Panc1 (cell line): ENCODE measurements around the gene DDX1. TPM values are rescaled to one million over a fixed set of nuclear protein-coding genes. Genes with fewer than 3 reads are reported as not detected.

Experiments used
- ATAC-seq: fragments of 200-7000 bp; cut with Tn5 transposase; 2 replicates; pipeline ENCODE4 v1.9.1; 2020; ENCODE audit warnings: mild to moderate bottlenecking, moderate library complexity
- BruUV-seq: library from RNA; stranded (reverse); fragments of 400-500 nt; replicated peaks from 2 replicates; lab custom pipeline; 2021; lab: Mats Ljungman, UMichigan
- CTCF ChIA-PET: fragments of 300-600 bp; sonication (Branson Sonifier 250); formaldehyde crosslinking; loops from one replicate; lab custom pipeline; 2022; ENCODE audit warnings: antibody characterized with exemption; lab: Charles Lee
- POLR2A ChIA-PET: fragments of 300-600 bp; sonication (Branson Sonifier 250); formaldehyde crosslinking; loops from one replicate; lab custom pipeline; 2022; ENCODE audit warnings: antibody characterized with exemption; lab: Charles Lee
- DNase-seq: peaks from one replicate; pipeline ENCODE4 v3.0.0-alpha.2; 2010; ENCODE audit warnings: low read depth, low spot score
- H3K27ac ChIP-seq: 2 replicates; pipeline ENCODE4 v1.5.1; 2011; ENCODE audit warnings: mild to moderate bottlenecking, low read length, inconsistent platforms
- H3K27me3 ChIP-seq: fragments of 200-500 bp; sonication (Bioruptor generic); 2 replicates; pipeline ENCODE4 v1.6.0; 2014; ENCODE audit warnings: low read length, inconsistent platforms; ENCODE audit not compliant: control insufficient read depth, insufficient read depth
- H3K36me3 ChIP-seq: fragments of 200-500 bp; sonication (Bioruptor generic); 2 replicates; pipeline ENCODE4 v1.5.1; 2014; ENCODE audit warnings: inconsistent platforms, mild to moderate bottlenecking, low read length, moderate library complexity; ENCODE audit not compliant: control insufficient read depth, insufficient read depth
- H3K4me1 ChIP-seq: 2 replicates; pipeline ENCODE4 v1.5.1; 2011; ENCODE audit warnings: inconsistent platforms, mild to moderate bottlenecking, low read length, moderate library complexity; ENCODE audit not compliant: control insufficient read depth, insufficient read depth
- H3K4me3 ChIP-seq, 2 experiments: 2 replicates each; pipeline ENCODE4 v1.5.1; 2011 to 2012; ENCODE audit warnings: low read depth in 2 of 2, low read length in 2 of 2, mild to moderate bottlenecking in 2 of 2, inconsistent platforms in 1 of 2, moderate library complexity in 1 of 2
- H3K9me3 ChIP-seq: fragments of 200-500 bp; sonication (Bioruptor generic); 2 replicates; pipeline ENCODE4 v1.5.1; 2014; ENCODE audit warnings: low read depth, mild to moderate bottlenecking, inconsistent platforms, low read length, moderate library complexity; ENCODE audit not compliant: control insufficient read depth, insufficient read depth
- POLR2AphosphoS5 ChIP-seq: IDR thresholded peaks from 2 replicates; pipeline ENCODE4 v1.6.1; 2012; ENCODE audit warnings: mild to moderate bottlenecking, low read depth, low read length, moderate library complexity
- SIN3A ChIP-seq: IDR thresholded peaks from 2 replicates; pipeline ENCODE4 v1.6.1; 2012; ENCODE audit warnings: low read depth, mild to moderate bottlenecking, low read length, moderate library complexity, borderline replicate concordance; ENCODE audit not compliant: insufficient read depth
- TCF7L2 ChIP-seq: IDR thresholded peaks from 2 replicates; pipeline ENCODE4 v1.6.1; 2011; ENCODE audit warnings: mild to moderate bottlenecking, low read depth, low read length, inconsistent platforms
- in situ Hi-C: cut with HindIII; loops from 2 replicates; pipeline ENCODE4 v1.10.0; 2016; ENCODE audit warnings: low sequenced_read_pairs, low pct_unique_long_range_greater_than_20kb
- intact Hi-C: fragments of 100-400 bp; cut with micrococcal nuclease; formaldehyde crosslinking; loops from one replicate; pipeline ENCODE4 v1.10.0; 2022; ENCODE audit not compliant: unreplicated experiment
- total RNA-seq: library from RNA; stranded (reverse); gene quantifications from one replicate; pipeline ENCODE4 v1.2.1, GENCODE V29; 2021; ENCODE audit not compliant: unreplicated experiment
- TF ChIP-seq, protein P1 (sequence below), 2 experiments: IDR thresholded peaks; 2 replicates each; pipeline ENCODE4 v1.6.1; 2011 to 2012; ENCODE audit warnings: low read depth in 2 of 2, control low read depth in 1 of 2, low read length in 1 of 2, mild to moderate bottlenecking in 1 of 2, moderate library complexity in 1 of 2; ENCODE audit not compliant: insufficient read depth in 1 of 2
- TF ChIP-seq, protein P2 (sequence below): fragments of 450-650 bp; IDR thresholded peaks from 2 replicates; pipeline ENCODE4 v1.5.1; 2017; ENCODE audit warnings: mild to moderate bottlenecking

The DDX1 gene
- total RNA-seq, 1 experiment from 2014 or later: 102 TPM

GRCh38 chr2:15619510-15619909 lies 27.8 kb downstream of the DDX1 start:
- in situ Hi-C loops: no loop called here
- Histone ChIP-seq H3K4me1 (no peaks in the 10 kb centered on the region), H3K4me3 (no peak overlapping the region), H3K36me3 (peaks cover 56% of the 10 kb centered on the region), H3K9me3 (no peaks in the 10 kb centered on the region), H3K27ac (no peak overlapping the region), H3K27me3 (no peaks in the 10 kb centered on the region)
- ATAC-seq (no peak), DNase-seq (no peak)
- intact Hi-C loops: no loop called here
- TF ChIP-seq TCF7L2 (no peak), POLR2AphosphoS5 (no peak), SIN3A (no peak)
- TF ChIP-seq, protein P1, sequence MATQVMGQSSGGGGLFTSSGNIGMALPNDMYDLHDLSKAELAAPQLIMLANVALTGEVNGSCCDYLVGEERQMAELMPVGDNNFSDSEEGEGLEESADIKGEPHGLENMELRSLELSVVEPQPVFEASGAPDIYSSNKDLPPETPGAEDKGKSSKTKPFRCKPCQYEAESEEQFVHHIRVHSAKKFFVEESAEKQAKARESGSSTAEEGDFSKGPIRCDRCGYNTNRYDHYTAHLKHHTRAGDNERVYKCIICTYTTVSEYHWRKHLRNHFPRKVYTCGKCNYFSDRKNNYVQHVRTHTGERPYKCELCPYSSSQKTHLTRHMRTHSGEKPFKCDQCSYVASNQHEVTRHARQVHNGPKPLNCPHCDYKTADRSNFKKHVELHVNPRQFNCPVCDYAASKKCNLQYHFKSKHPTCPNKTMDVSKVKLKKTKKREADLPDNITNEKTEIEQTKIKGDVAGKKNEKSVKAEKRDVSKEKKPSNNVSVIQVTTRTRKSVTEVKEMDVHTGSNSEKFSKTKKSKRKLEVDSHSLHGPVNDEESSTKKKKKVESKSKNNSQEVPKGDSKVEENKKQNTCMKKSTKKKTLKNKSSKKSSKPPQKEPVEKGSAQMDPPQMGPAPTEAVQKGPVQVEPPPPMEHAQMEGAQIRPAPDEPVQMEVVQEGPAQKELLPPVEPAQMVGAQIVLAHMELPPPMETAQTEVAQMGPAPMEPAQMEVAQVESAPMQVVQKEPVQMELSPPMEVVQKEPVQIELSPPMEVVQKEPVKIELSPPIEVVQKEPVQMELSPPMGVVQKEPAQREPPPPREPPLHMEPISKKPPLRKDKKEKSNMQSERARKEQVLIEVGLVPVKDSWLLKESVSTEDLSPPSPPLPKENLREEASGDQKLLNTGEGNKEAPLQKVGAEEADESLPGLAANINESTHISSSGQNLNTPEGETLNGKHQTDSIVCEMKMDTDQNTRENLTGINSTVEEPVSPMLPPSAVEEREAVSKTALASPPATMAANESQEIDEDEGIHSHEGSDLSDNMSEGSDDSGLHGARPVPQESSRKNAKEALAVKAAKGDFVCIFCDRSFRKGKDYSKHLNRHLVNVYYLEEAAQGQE (IDR thresholded peaks at IDR 0.05; ENCODE audit: insufficient read depth in 1 of 2, low read depth in 2 of 2, low read length in 1 of 2): no peak
- TF ChIP-seq, protein P2, sequence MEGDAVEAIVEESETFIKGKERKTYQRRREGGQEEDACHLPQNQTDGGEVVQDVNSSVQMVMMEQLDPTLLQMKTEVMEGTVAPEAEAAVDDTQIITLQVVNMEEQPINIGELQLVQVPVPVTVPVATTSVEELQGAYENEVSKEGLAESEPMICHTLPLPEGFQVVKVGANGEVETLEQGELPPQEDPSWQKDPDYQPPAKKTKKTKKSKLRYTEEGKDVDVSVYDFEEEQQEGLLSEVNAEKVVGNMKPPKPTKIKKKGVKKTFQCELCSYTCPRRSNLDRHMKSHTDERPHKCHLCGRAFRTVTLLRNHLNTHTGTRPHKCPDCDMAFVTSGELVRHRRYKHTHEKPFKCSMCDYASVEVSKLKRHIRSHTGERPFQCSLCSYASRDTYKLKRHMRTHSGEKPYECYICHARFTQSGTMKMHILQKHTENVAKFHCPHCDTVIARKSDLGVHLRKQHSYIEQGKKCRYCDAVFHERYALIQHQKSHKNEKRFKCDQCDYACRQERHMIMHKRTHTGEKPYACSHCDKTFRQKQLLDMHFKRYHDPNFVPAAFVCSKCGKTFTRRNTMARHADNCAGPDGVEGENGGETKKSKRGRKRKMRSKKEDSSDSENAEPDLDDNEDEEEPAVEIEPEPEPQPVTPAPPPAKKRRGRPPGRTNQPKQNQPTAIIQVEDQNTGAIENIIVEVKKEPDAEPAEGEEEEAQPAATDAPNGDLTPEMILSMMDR: no peak
- ChIA-PET POLR2A (no interaction called here), CTCF (no interaction called here)
- no TSS peak for BruUV-seq

GRCh38 chr2:15619938-15620337 lies 28.3 kb downstream of the DDX1 start:
- ATAC-seq (no peak), DNase-seq (no peak)
- in situ Hi-C loops: no loop called here
- TF ChIP-seq TCF7L2: no peak
- TF ChIP-seq, protein P1 (IDR thresholded peaks at IDR 0.05; ENCODE audit: insufficient read depth in 1 of 2, low read depth in 2 of 2, low read length in 1 of 2): no peak
- TF ChIP-seq, protein P2: no peak
- TF ChIP-seq SIN3A: no peak
- no peak for TF ChIP-seq POLR2AphosphoS5
- H3K4me3 ChIP-seq: no peak overlapping the region
- H3K36me3 ChIP-seq: peaks cover 57% of the 10 kb centered on the region
- ChIA-PET POLR2A (no interaction called here), CTCF (no interaction called here)
- intact Hi-C loops: no loop called here
- BruUV-seq: no TSS peak
- no peaks in the 10 kb centered on the region for H3K4me1 ChIP-seq
- no peaks in the 10 kb centered on the region for H3K9me3 ChIP-seq
- no peaks in the 10 kb centered on the region for H3K27me3 ChIP-seq
- no peak overlapping the region for H3K27ac ChIP-seq
